OCI-LY7 (cell line): ENCODE data around the gene DGKQ. TPM values are rescaled to one million over a fixed set of nuclear protein-coding genes. Genes with fewer than 3 reads are reported as not detected.

ENCODE experiments used
- BruUV-seq: library from RNA; stranded (reverse); fragments of 400-500 nt; replicated peaks from 2 replicates; lab custom pipeline; 2021; lab: Mats Ljungman, UMichigan
- CTCF ChIA-PET: fragments of 300-600 bp; sonication (Branson Sonifier 250); formaldehyde crosslinking; loops from one replicate; lab custom pipeline; 2022; ENCODE audit warnings: antibody characterized with exemption; ENCODE audit not compliant: unreplicated experiment; lab: Charles Lee
- POLR2A ChIA-PET: fragments of 300-600 bp; sonication (Branson Sonifier 250); formaldehyde crosslinking; loops from one replicate; lab custom pipeline; 2022; ENCODE audit warnings: antibody characterized with exemption; lab: Charles Lee
- DNase-seq: peaks from one replicate; pipeline ENCODE4 v3.0.0-alpha.2; 2015; ENCODE audit warnings: low spot score
- H2AFZ ChIP-seq: fragments of 200-600 bp; sonication (generic), shearing (Covaris generic); 2 replicates; pipeline ENCODE4 v1.6.1; 2014; ENCODE audit warnings: mild to moderate bottlenecking, antibody characterized with exemption, low read length, moderate library complexity
- H3K27ac ChIP-seq: fragments of 200-600 bp; sonication (generic); 2 replicates; pipeline ENCODE4 v1.5.1; 2014; ENCODE audit warnings: mixed run types, low read depth, mild to moderate bottlenecking, moderate library complexity, low read length, inconsistent platforms; ENCODE audit not compliant: poor library complexity, severe bottlenecking
- H3K36me3 ChIP-seq: fragments of 200-600 bp; sonication (generic); 2 replicates; pipeline ENCODE4 v1.6.1; 2014; ENCODE audit warnings: mild to moderate bottlenecking, antibody characterized with exemption, low read length, moderate library complexity, mixed read lengths; ENCODE audit not compliant: insufficient read depth
- H3K4me1 ChIP-seq: fragments of 200-600 bp; sonication (generic); 2 replicates; pipeline ENCODE4 v1.5.1; 2014; ENCODE audit warnings: mild to moderate bottlenecking, low read length; ENCODE audit not compliant: insufficient read depth, poor library complexity, severe bottlenecking
- H3K4me2 ChIP-seq: fragments of 200-600 bp; sonication (generic); 2 replicates; pipeline ENCODE4 v1.6.1; 2014; ENCODE audit warnings: mild to moderate bottlenecking, low read length
- H3K4me3 ChIP-seq: fragments of 200-600 bp; sonication (generic); 2 replicates; pipeline ENCODE4 v1.5.1; 2014; ENCODE audit warnings: mild to moderate bottlenecking, low read depth, low read length; ENCODE audit not compliant: poor library complexity, severe bottlenecking
- H3K79me2 ChIP-seq: fragments of 200-600 bp; sonication (generic); 2 replicates; pipeline ENCODE4 v1.6.1; 2016; ENCODE audit warnings: low read depth, mild to moderate bottlenecking, low read length, moderate library complexity, mixed read lengths; ENCODE audit not compliant: insufficient read depth
- H3K9me2 ChIP-seq: fragments of 200-600 bp; sonication (generic); 2 replicates; pipeline ENCODE4 v1.6.1; 2016; ENCODE audit warnings: mild to moderate bottlenecking, low read length, mixed read lengths; ENCODE audit not compliant: insufficient read depth
- H3K9me3 ChIP-seq: fragments of 200-600 bp; sonication (generic); 2 replicates; pipeline ENCODE4 v1.6.1; 2014; ENCODE audit warnings: mild to moderate bottlenecking, mixed run types, low read length, mixed read lengths
- H4K20me1 ChIP-seq: fragments of 200-600 bp; sonication (generic); 2 replicates; pipeline ENCODE4 v1.6.1; 2014; ENCODE audit warnings: mild to moderate bottlenecking, antibody characterized with exemption, low read length, moderate library complexity, mixed read lengths; ENCODE audit not compliant: insufficient read depth
- CTCF ChIP-seq: fragments of 200-600 bp; sonication (generic); conservative IDR thresholded peaks from 2 replicates; pipeline ENCODE4 v1.5.1; 2014; ENCODE audit warnings: mild to moderate bottlenecking, antibody characterized with exemption, low read length, moderate library complexity, mixed read lengths
- EZH2phosphoT487 ChIP-seq: fragments of 200-600 bp; sonication (generic); IDR thresholded peaks from 2 replicates; pipeline ENCODE4 v1.6.1; 2018; ENCODE audit warnings: low read depth, borderline replicate concordance, mild to moderate bottlenecking, mixed run types, antibody characterized with exemption, low read length, moderate library complexity, mixed read lengths
- intact Hi-C: fragments of 100-400 bp; cut with micrococcal nuclease; formaldehyde crosslinking; loops from one replicate; pipeline ENCODE4 v1.10.0; 2022; ENCODE audit not compliant: unreplicated experiment
- total RNA-seq, 2 experiments: library from RNA; depleted of rRNA in 1 of 2; stranded (reverse); fragments of >200 nt in 1 of 2; shearing (Covaris generic) in 1 of 2; gene quantifications; 2 replicates each; pipeline ENCODE4 v1.2.3, GENCODE V29; 2014 to 2022

The DGKQ gene
- total RNA-seq, 2 experiments from 2014 or later: 11.3 to 15.2 TPM

- CTCF ChIA-PET: no interaction called here
- no peak for DNase-seq
- TF ChIP-seq EZH2phosphoT487 (no peak), CTCF (no peak)
- H2AFZ ChIP-seq: no peak overlapping the region
- BruUV-seq: no TSS peak
- intact Hi-C loops: no loop called here
- no peaks in the 10 kb centered on the region for H3K9me2 ChIP-seq
- no peaks in the 10 kb centered on the region for H3K4me1 ChIP-seq
- no peak overlapping the region for H3K4me3 ChIP-seq
- no peak overlapping the region for H3K27ac ChIP-seq
- H3K79me2 ChIP-seq: no peaks in the 10 kb centered on the region
- no peaks in the 10 kb centered on the region for H3K9me3 ChIP-seq
- H3K4me2 ChIP-seq: no peak overlapping the region
- POLR2A ChIA-PET: no interaction called here
- no peaks in the 10 kb centered on the region for H4K20me1 ChIP-seq
- no peaks in the 10 kb centered on the region for H3K36me3 ChIP-seq
Observed at GRCh38 chr4:965766-966134, 7.6 kb downstream of the DGKQ start.

GRCh38 chr4:965048-965765 lies 8.2 kb downstream of the DGKQ start:
- Histone ChIP-seq H4K20me1 (no peaks in the 10 kb centered on the region), H3K9me2 (no peaks in the 10 kb centered on the region), H3K4me1 (no peaks in the 10 kb centered on the region), H3K4me2 (no peak overlapping the region), H2AFZ (no peak overlapping the region), H3K79me2 (no peaks in the 10 kb centered on the region), H3K4me3 (no peak overlapping the region), H3K9me3 (no peaks in the 10 kb centered on the region), H3K27ac (no peak overlapping the region), H3K36me3 (no peaks in the 10 kb centered on the region)
- ChIA-PET POLR2A (no interaction called here), CTCF (no interaction called here)
- BruUV-seq: no TSS peak
- DNase-seq: no peak
- TF ChIP-seq EZH2phosphoT487 (no peak), CTCF (no peak)
- intact Hi-C loops: no loop called here

DNA sequence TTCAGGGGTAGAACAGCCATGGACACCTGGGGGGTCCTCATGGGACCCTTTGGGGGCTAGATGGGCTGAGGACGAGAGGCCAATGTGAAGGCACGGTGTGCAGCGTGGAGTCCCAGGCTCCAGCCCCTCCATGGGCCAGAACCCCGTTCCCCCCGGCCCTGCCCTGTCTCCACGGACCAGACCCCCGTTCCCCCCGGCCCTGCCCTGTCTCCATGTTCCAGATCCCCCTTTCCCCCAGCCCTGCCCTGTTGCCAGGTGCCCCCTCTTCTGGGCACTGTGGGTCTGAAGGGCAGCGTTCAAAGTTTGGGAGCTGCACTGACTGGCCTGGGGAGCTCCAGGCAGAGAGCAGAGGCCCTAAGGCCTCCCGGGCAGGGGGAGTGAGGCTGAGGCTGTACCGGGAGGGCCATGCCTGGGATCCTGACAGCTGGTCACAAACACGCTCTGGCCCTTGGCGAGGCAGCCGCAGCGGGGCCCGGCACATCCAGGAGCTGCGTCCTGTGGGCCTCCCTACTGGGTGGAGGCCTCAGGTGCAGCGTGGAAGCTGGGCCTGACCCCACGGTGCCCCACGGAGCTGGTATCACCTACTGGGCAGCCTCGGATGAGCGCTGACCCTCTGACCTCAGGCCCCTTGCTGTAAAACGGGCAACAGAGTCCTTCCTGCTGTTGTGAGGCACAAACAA lies 8.9 kb downstream of the DGKQ start:
- no peak for TF ChIP-seq CTCF
- TF ChIP-seq EZH2phosphoT487: no peak
- no peak overlapping the region for H3K4me3 ChIP-seq
- H2AFZ ChIP-seq: no peak overlapping the region
- no peaks in the 10 kb centered on the region for H3K79me2 ChIP-seq
- no peak overlapping the region for H3K27ac ChIP-seq
- no peaks in the 10 kb centered on the region for H3K9me2 ChIP-seq
- intact Hi-C loops: no loop called here
- no peaks in the 10 kb centered on the region for H3K36me3 ChIP-seq
- DNase-seq: no peak
- H3K9me3 ChIP-seq: no peaks in the 10 kb centered on the region
- no TSS peak for BruUV-seq
- no peak overlapping the region for H3K4me2 ChIP-seq
- no peaks in the 10 kb centered on the region for H4K20me1 ChIP-seq
- H3K4me1 ChIP-seq: no peaks in the 10 kb centered on the region
- POLR2A ChIA-PET: no interaction called here
- CTCF ChIA-PET: no interaction called here
